Nephron progenitor cell (in vitro differentiated cells): Measurements from ENCODE around the gene FAM184B.
A peak's percentile ranks its signal among the peaks of the same experiment; 100 is the strongest.

ENCODE experiments used
- DNase-seq: peaks from one replicate; pipeline ENCODE4 v3.0.0; 2021
- H3K27ac Mint-ChIP-seq: 2 replicates; pipeline ENCODE4 v1.8.0; 2021; ENCODE audit warnings: mild to moderate bottlenecking, moderate library complexity, mixed read lengths
- H3K27me3 Mint-ChIP-seq: 2 replicates; pipeline ENCODE4 v1.8.0; 2021; ENCODE audit warnings: mild to moderate bottlenecking, low read depth, mixed read lengths; ENCODE audit not compliant: poor library complexity
- H3K36me3 Mint-ChIP-seq: 2 replicates; pipeline ENCODE4 v1.8.0; 2021; ENCODE audit warnings: low read depth, mixed read lengths
- H3K4me1 Mint-ChIP-seq: 2 replicates; pipeline ENCODE4 v1.8.0; 2021; ENCODE audit warnings: mixed read lengths
- H3K4me3 Mint-ChIP-seq: 2 replicates; pipeline ENCODE4 v1.8.0; 2021; ENCODE audit warnings: mild to moderate bottlenecking, moderate library complexity, mixed read lengths
- H3K9me3 Mint-ChIP-seq: 2 replicates; pipeline ENCODE4 v1.8.0; 2021; ENCODE audit warnings: mild to moderate bottlenecking, moderate library complexity, mixed read lengths
- CTCF ChIP-seq: fragments of 200-600 bp; sonication (generic); IDR thresholded peaks from 2 replicates; pipeline ENCODE4 v1.5.0; 2021; ENCODE audit warnings: antibody characterized with exemption

Gene FAM184B

GRCh38 chr4:17646693-17647092 lies 134.7 kb downstream of the FAM184B start:
- Mint-ChIP-seq H3K27ac (peak overlapping the region; percentile 78), H3K27me3 (peaks cover 12% of the 10 kb centered on the region)
- no peak for TF ChIP-seq CTCF

GRCh38 chr4:17642398-17642783 lies 139.0 kb downstream of the FAM184B start:
- no peak for TF ChIP-seq CTCF

More at GRCh38 chr4:17646693-17647092, 134.7 kb downstream of the FAM184B start:
- Mint-ChIP-seq H3K4me1 (no peaks in the 10 kb centered on the region), H3K4me3 (no peak overlapping the region), H3K9me3 (peaks cover 38% of the 10 kb centered on the region), H3K36me3 (peaks cover 30% of the 10 kb centered on the region)
- DNase-seq: no peak

GRCh38 chr4:17639136-17639535 lies 142.3 kb downstream of the FAM184B start:
- no peak for TF ChIP-seq CTCF
- peaks cover 50% of the 10 kb centered on the region for H3K36me3 Mint-ChIP-seq
- no peaks in the 10 kb centered on the region for H3K4me1 Mint-ChIP-seq
- no peak overlapping the region for H3K27ac Mint-ChIP-seq
- H3K9me3 Mint-ChIP-seq: peaks cover 27% of the 10 kb centered on the region
- H3K4me3 Mint-ChIP-seq: no peak overlapping the region
- H3K27me3 Mint-ChIP-seq: no peaks in the 10 kb centered on the region
- no peak for DNase-seq

More at GRCh38 chr4:17642398-17642783, 139.0 kb downstream of the FAM184B start:
- H3K27me3 Mint-ChIP-seq: no peaks in the 10 kb centered on the region
- no peaks in the 10 kb centered on the region for H3K4me1 Mint-ChIP-seq
- H3K36me3 Mint-ChIP-seq: peaks cover 48% of the 10 kb centered on the region
- peak overlapping the region; percentile 39 for H3K27ac Mint-ChIP-seq
- no peak overlapping the region for H3K4me3 Mint-ChIP-seq
- peaks cover 42% of the 10 kb centered on the region for H3K9me3 Mint-ChIP-seq
- no peak for DNase-seq

GRCh38 chr4:17636696-17637622 lies 144.5 kb downstream of the FAM184B start:
- peaks cover 46% of the 10 kb centered on the region for H3K36me3 Mint-ChIP-seq
- TF ChIP-seq CTCF: peak; percentile 88
- peak overlapping the region; percentile 78 for H3K27ac Mint-ChIP-seq

GRCh38 chr4:17636341-17636695 lies 145.1 kb downstream of the FAM184B start:
- peak overlapping the region; percentile 78 for H3K27ac Mint-ChIP-seq

More at GRCh38 chr4:17636696-17637622, 144.5 kb downstream of the FAM184B start:
- DNase-seq: peak; percentile 86
- Mint-ChIP-seq H3K9me3 (peaks cover 7% of the 10 kb centered on the region), H3K4me3 (no peak overlapping the region), H3K4me1 (no peaks in the 10 kb centered on the region), H3K27me3 (no peaks in the 10 kb centered on the region)

More at GRCh38 chr4:17636341-17636695, 145.1 kb downstream of the FAM184B start:
- Mint-ChIP-seq H3K4me3 (no peak overlapping the region), H3K27me3 (no peaks in the 10 kb centered on the region), H3K9me3 (peaks cover 7% of the 10 kb centered on the region), H3K36me3 (peaks cover 45% of the 10 kb centered on the region), H3K4me1 (no peaks in the 10 kb centered on the region)
- DNase-seq: no peak
- TF ChIP-seq CTCF: no peak
